ENCODE measurements around the gene RNF168. TPM values are rescaled to one million over a fixed set of nuclear protein-coding genes. Genes with fewer than 3 reads are reported as not detected.
"Not testable (repeated sequence)": the region's sequence is repeated elsewhere in the genome, so short reads cannot be mapped to it uniquely, and the experiment has no call there.

The RNF168 gene
- total RNA-seq, 1 experiment from 2014 or later, result 65.5 TPM

- H3K4me1 Mint-ChIP-seq; H3K27me3 ChIP-seq (ENCODE audit: insufficient read depth, low read length); H3K4me1 ChIP-seq (ENCODE audit: insufficient read depth, low read length); H3K36me3 Mint-ChIP-seq (ENCODE audit: insufficient read depth in 1 of 3, low read depth in 3 of 3); H2AK5ac ChIP-seq (ENCODE audit: insufficient read length, low read length); H3K27ac ChIP-seq (ENCODE audit: insufficient read length, low read depth, low read length); H3K4ac ChIP-seq (ENCODE audit: low read depth, low read length); H3K23me2 ChIP-seq (ENCODE audit: insufficient read length, low read depth, low read length, poor library complexity, severe bottlenecking); H2BK12ac ChIP-seq (ENCODE audit: insufficient read length, low read depth, low read length); H3K27ac Mint-ChIP-seq; H3K9me3 ChIP-seq (ENCODE audit: control insufficient read depth, low read depth, low read length); H3K4me2 ChIP-seq (ENCODE audit: insufficient read depth, insufficient read length, low read length); H3T11ph ChIP-seq (ENCODE audit: low read length); H3K4me3 Mint-ChIP-seq; H2AFZ ChIP-seq (ENCODE audit: low read length); H3K79me1 ChIP-seq (ENCODE audit: insufficient read depth, low read depth, low read length, poor library complexity, severe bottlenecking); H3K18ac ChIP-seq (ENCODE audit: insufficient read length, low read depth, low read length); H3K9ac ChIP-seq (ENCODE audit: extremely low read depth, insufficient read length, low read length); H4K5ac ChIP-seq (ENCODE audit: insufficient read length, low read depth, low read length); H2BK120ac ChIP-seq (ENCODE audit: low read depth, low read length, poor library complexity, severe bottlenecking); H3K9me3 Mint-ChIP-seq; H3K56ac ChIP-seq (ENCODE audit: insufficient read length, low read depth, low read length); H4K8ac ChIP-seq (replicated peaks; ENCODE audit: insufficient read length, low read depth, low read length); H2BK5ac ChIP-seq (ENCODE audit: insufficient read length, low read length); H2BK15ac ChIP-seq (ENCODE audit: low read depth, low read length); H4K20me1 ChIP-seq (ENCODE audit: control insufficient read depth, insufficient read depth, insufficient read length); H3K27me3 Mint-ChIP-seq (ENCODE audit: low read depth); H4K91ac ChIP-seq (ENCODE audit: insufficient read length, low read depth, low read length); H3K23ac ChIP-seq (ENCODE audit: insufficient read length, low read depth, low read length); H2BK20ac ChIP-seq (ENCODE audit: low read depth, low read length, poor library complexity, severe bottlenecking); H3K79me2 ChIP-seq (ENCODE audit: insufficient read depth, low read length); H3K14ac ChIP-seq (ENCODE audit: insufficient read depth, low read length): not testable (repeated sequence)
- TF ChIP-seq CTCF (conservative IDR thresholded peaks at IDR 0.05), result peak; percentile 61
- DNase-seq, result peak; percentile 41
- WGBS (ENCODE audit: extremely low coverage, insufficient read length, low lambda C conversion rate), result no CpG with 5 or more reads among the region's 7 CpGs
Measured at GRCh38 chr3:196445391-196445790, 58.2 kb downstream of the RNF168 start.

All from H9 (cell line).